Caco-2 (cell line): ENCODE results near the gene SCN9A. TPM values are rescaled to one million over a fixed set of nuclear protein-coding genes. Genes with fewer than 3 reads are reported as not detected.

Experiments used
- BruUV-seq: library from RNA; stranded (reverse); fragments of 400-500 nt; replicated peaks from 2 replicates; lab custom pipeline; 2021; lab: Mats Ljungman, UMichigan
- CTCF ChIA-PET: fragments of 300-600 bp; sonication (Branson Sonifier 250); formaldehyde crosslinking; loops from one replicate; lab custom pipeline; 2022; ENCODE audit warnings: antibody characterized with exemption; lab: Charles Lee
- POLR2A ChIA-PET: fragments of 300-600 bp; sonication (Branson Sonifier 250); formaldehyde crosslinking; loops from one replicate; lab custom pipeline; 2022; ENCODE audit warnings: antibody characterized with exemption; lab: Charles Lee
- DNase-seq, 2 experiments: peaks; one replicate each; pipeline versions ENCODE4 v3.0.0 to v3.0.0-alpha.2; 2020 to 2022
- H3K27me3 ChIP-seq: replicated peaks from 2 replicates; pipeline ENCODE4 v1.6.0; 2011; ENCODE audit warnings: low read length; ENCODE audit not compliant: control insufficient read depth, insufficient read depth
- H3K36me3 ChIP-seq: 2 replicates; pipeline ENCODE4 v1.5.1; 2011; ENCODE audit warnings: low read length; ENCODE audit not compliant: control insufficient read depth, insufficient read depth
- H3K4me1 ChIP-seq: fragments of 250-450 bp; sonication (Bioruptor Pico); 2 replicates; pipeline ENCODE4 v1.5.1; 2020; ENCODE audit warnings: mild to moderate bottlenecking
- H3K4me3 ChIP-seq: 2 replicates; pipeline ENCODE4 v1.5.1; 2011; ENCODE audit warnings: low read depth, mild to moderate bottlenecking, control low read depth, low read length
- H3K9me3 ChIP-seq: fragments of 250-450 bp; sonication (Bioruptor Pico); 2 replicates; pipeline ENCODE4 v1.5.1; 2020; ENCODE audit warnings: mild to moderate bottlenecking, moderate library complexity
- H3K27ac Mint-ChIP-seq: one replicate; pipeline ENCODE4 v1.8.0; 2022; ENCODE audit warnings: mixed read lengths; ENCODE audit not compliant: unreplicated experiment
- H3K27me3 Mint-ChIP-seq: one replicate; pipeline ENCODE4 v1.8.0; 2022; ENCODE audit warnings: mixed read lengths; ENCODE audit not compliant: insufficient read depth, unreplicated experiment
- H3K36me3 Mint-ChIP-seq: one replicate; pipeline ENCODE4 v1.8.0; 2022; ENCODE audit warnings: mild to moderate bottlenecking, mixed read lengths; ENCODE audit not compliant: insufficient read depth, unreplicated experiment
- H3K4me1 Mint-ChIP-seq: one replicate; pipeline ENCODE4 v1.8.0; 2022; ENCODE audit warnings: low read depth, mixed read lengths; ENCODE audit not compliant: unreplicated experiment
- H3K4me3 Mint-ChIP-seq: one replicate; pipeline ENCODE4 v1.8.0; 2022; ENCODE audit warnings: mild to moderate bottlenecking, moderate library complexity, mixed read lengths; ENCODE audit not compliant: unreplicated experiment
- H3K9me3 Mint-ChIP-seq: one replicate; pipeline ENCODE4 v1.8.0; 2022; ENCODE audit warnings: mixed read lengths; ENCODE audit not compliant: unreplicated experiment
- intact Hi-C: fragments of 100-400 bp; cut with micrococcal nuclease; formaldehyde crosslinking; loops from one replicate; pipeline ENCODE4 v1.10.0; 2022; ENCODE audit not compliant: unreplicated experiment
- total RNA-seq: library from RNA; stranded (reverse); gene quantifications from 2 replicates; pipeline ENCODE4 v1.2.3, GENCODE V29; 2022
- TF ChIP-seq, protein P1 (sequence below), 2 experiments: fragments of 200-600 bp in 1 of 2; IDR thresholded peaks; 1 replicate in 1 of 2; 2 replicates in 1 of 2; pipeline versions ENCODE4 v1.5.1 to v1.8.0; 2011 to 2022; ENCODE audit warnings: antibody characterized with exemption in 1 of 2, control low read depth in 1 of 2, inconsistent platforms in 1 of 2, low read depth in 1 of 2, low read length in 1 of 2, mild to moderate bottlenecking in 1 of 2, moderate library complexity in 1 of 2; ENCODE audit not compliant: insufficient read depth in 1 of 2, severe bottlenecking in 1 of 2, unreplicated experiment in 1 of 2

SCN9A gene
- total RNA-seq, 1 experiment from 2014 or later: 18.5 TPM

GRCh38 chr2:166238176-166238575, 137.6 kb downstream of the SCN9A start:
- Mint-ChIP-seq H3K36me3 (no peaks in the 10 kb centered on the region), H3K27ac (no peak overlapping the region), H3K4me3 (no peak overlapping the region), H3K9me3 (no peaks in the 10 kb centered on the region), H3K4me1 (no peaks in the 10 kb centered on the region), H3K27me3 (no peaks in the 10 kb centered on the region)
- CTCF ChIA-PET: no interaction called here
- BruUV-seq: no TSS peak
- Histone ChIP-seq H3K9me3 (no peaks in the 10 kb centered on the region), H3K36me3 (no peaks in the 10 kb centered on the region), H3K4me1 (no peaks in the 10 kb centered on the region), H3K27me3 (no peaks in the 10 kb centered on the region), H3K4me3 (no peak overlapping the region)
- intact Hi-C loops: no loop called here
- DNase-seq: no peak
- POLR2A ChIA-PET: no interaction called here
- TF ChIP-seq, protein P1, sequence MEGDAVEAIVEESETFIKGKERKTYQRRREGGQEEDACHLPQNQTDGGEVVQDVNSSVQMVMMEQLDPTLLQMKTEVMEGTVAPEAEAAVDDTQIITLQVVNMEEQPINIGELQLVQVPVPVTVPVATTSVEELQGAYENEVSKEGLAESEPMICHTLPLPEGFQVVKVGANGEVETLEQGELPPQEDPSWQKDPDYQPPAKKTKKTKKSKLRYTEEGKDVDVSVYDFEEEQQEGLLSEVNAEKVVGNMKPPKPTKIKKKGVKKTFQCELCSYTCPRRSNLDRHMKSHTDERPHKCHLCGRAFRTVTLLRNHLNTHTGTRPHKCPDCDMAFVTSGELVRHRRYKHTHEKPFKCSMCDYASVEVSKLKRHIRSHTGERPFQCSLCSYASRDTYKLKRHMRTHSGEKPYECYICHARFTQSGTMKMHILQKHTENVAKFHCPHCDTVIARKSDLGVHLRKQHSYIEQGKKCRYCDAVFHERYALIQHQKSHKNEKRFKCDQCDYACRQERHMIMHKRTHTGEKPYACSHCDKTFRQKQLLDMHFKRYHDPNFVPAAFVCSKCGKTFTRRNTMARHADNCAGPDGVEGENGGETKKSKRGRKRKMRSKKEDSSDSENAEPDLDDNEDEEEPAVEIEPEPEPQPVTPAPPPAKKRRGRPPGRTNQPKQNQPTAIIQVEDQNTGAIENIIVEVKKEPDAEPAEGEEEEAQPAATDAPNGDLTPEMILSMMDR (IDR thresholded peaks at IDR 0.05; ENCODE audit: insufficient read depth in 1 of 2, low read depth in 1 of 2, low read length in 1 of 2, severe bottlenecking in 1 of 2, unreplicated experiment in 1 of 2): no peak

GRCh38 chr2:166234112-166234846, 141.5 kb downstream of the SCN9A start:
- H3K36me3 Mint-ChIP-seq: no peaks in the 10 kb centered on the region
- H3K4me1 Mint-ChIP-seq: no peaks in the 10 kb centered on the region
- TF ChIP-seq, protein P1 (IDR thresholded peaks at IDR 0.05; ENCODE audit: insufficient read depth in 1 of 2, low read depth in 1 of 2, low read length in 1 of 2, severe bottlenecking in 1 of 2, unreplicated experiment in 1 of 2): no peak
- intact Hi-C loops: no loop called here
- no peaks in the 10 kb centered on the region for H3K36me3 ChIP-seq
- no peaks in the 10 kb centered on the region for H3K9me3 ChIP-seq
- no TSS peak for BruUV-seq
- H3K27me3 Mint-ChIP-seq: no peaks in the 10 kb centered on the region
- no peaks in the 10 kb centered on the region for H3K4me1 ChIP-seq
- no peaks in the 10 kb centered on the region for H3K27me3 ChIP-seq
- DNase-seq: no peak
- no peak overlapping the region for H3K4me3 Mint-ChIP-seq
- H3K27ac Mint-ChIP-seq: no peak overlapping the region
- CTCF ChIA-PET: no interaction called here
- H3K9me3 Mint-ChIP-seq: no peaks in the 10 kb centered on the region
- POLR2A ChIA-PET: no interaction called here
- H3K4me3 ChIP-seq: no peak overlapping the region

DNA sequence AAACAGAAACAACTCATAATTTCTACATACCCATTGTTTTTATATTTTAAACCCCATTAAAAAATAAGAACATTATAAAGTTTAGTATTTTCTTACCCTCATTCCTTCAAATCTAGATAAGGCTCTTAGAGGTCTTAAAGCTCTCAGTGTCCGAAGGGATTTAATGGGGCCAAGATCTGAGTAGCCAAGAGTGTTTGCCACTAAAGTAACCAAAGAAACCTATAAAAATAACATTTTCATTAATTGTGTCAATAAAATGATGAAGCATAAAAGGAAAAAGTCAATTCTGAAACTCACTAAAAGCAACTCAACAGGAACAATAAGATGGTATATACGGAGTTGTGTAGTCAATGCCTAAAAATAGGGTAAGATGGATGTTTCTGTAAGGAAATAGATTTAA, 142.5 kb downstream of the SCN9A start:
- Mint-ChIP-seq H3K4me1 (no peaks in the 10 kb centered on the region), H3K9me3 (no peaks in the 10 kb centered on the region), H3K36me3 (no peaks in the 10 kb centered on the region), H3K27me3 (no peaks in the 10 kb centered on the region), H3K27ac (no peak overlapping the region), H3K4me3 (no peak overlapping the region)
- Histone ChIP-seq H3K4me1 (no peaks in the 10 kb centered on the region), H3K36me3 (no peaks in the 10 kb centered on the region), H3K27me3 (no peaks in the 10 kb centered on the region), H3K4me3 (no peak overlapping the region), H3K9me3 (no peaks in the 10 kb centered on the region)
- intact Hi-C loops: no loop called here
- ChIA-PET POLR2A (no interaction called here), CTCF (no interaction called here)
- DNase-seq: no peak
- no TSS peak for BruUV-seq
- TF ChIP-seq, protein P1 (IDR thresholded peaks at IDR 0.05; ENCODE audit: insufficient read depth in 1 of 2, low read depth in 1 of 2, low read length in 1 of 2, severe bottlenecking in 1 of 2, unreplicated experiment in 1 of 2): no peak
